Measurements from ENCODE around the gene CAMSAP2.

- no peak for TF ChIP-seq POLR2A (IDR thresholded peaks at IDR 0.05)
- no peak for TF ChIP-seq EP300 (IDR thresholded peaks at IDR 0.05)
- TF ChIP-seq, protein P1, sequence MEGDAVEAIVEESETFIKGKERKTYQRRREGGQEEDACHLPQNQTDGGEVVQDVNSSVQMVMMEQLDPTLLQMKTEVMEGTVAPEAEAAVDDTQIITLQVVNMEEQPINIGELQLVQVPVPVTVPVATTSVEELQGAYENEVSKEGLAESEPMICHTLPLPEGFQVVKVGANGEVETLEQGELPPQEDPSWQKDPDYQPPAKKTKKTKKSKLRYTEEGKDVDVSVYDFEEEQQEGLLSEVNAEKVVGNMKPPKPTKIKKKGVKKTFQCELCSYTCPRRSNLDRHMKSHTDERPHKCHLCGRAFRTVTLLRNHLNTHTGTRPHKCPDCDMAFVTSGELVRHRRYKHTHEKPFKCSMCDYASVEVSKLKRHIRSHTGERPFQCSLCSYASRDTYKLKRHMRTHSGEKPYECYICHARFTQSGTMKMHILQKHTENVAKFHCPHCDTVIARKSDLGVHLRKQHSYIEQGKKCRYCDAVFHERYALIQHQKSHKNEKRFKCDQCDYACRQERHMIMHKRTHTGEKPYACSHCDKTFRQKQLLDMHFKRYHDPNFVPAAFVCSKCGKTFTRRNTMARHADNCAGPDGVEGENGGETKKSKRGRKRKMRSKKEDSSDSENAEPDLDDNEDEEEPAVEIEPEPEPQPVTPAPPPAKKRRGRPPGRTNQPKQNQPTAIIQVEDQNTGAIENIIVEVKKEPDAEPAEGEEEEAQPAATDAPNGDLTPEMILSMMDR (IDR thresholded peaks at IDR 0.05), result no peak
Measured at GRCh38 chr1:200692316-200692715, 46.4 kb upstream of the CAMSAP2 start.
